PC-9 (cell line): ENCODE measurements around the gene LRRC7.

Experiments used
- EZH2 ChIP-seq: fragments of 200-600 bp; sonication (generic); IDR thresholded peaks from 2 replicates; pipeline ENCODE4 v1.8.0; 2017; ENCODE audit warnings: antibody characterized with exemption, low read depth
- TF ChIP-seq, protein P1 (sequence below): fragments of 200-600 bp; sonication (generic); conservative IDR thresholded peaks from 2 replicates; pipeline ENCODE4 v1.6.1; 2017; ENCODE audit warnings: mixed run types, antibody characterized with exemption, mild to moderate bottlenecking, moderate library complexity

DNA sequence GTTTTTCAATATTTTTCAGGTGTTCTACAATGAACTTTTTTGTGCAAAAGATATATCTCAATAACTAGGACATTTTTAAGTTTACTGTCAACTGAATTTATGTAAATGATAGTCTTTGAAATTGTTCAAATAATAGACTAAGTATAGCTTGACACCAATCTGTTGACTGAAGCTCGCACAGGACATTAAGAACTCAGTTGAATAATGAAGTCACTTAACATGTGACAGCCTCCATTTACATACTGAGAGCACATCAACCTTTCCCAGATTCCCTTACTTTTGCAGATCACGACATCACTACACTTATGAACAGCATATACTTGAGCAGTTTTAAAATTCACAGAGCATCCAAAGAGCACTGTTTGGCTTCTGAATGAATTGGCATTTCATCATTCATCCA lies 268.2 kb downstream of the LRRC7 start:
- TF ChIP-seq, protein P1, sequence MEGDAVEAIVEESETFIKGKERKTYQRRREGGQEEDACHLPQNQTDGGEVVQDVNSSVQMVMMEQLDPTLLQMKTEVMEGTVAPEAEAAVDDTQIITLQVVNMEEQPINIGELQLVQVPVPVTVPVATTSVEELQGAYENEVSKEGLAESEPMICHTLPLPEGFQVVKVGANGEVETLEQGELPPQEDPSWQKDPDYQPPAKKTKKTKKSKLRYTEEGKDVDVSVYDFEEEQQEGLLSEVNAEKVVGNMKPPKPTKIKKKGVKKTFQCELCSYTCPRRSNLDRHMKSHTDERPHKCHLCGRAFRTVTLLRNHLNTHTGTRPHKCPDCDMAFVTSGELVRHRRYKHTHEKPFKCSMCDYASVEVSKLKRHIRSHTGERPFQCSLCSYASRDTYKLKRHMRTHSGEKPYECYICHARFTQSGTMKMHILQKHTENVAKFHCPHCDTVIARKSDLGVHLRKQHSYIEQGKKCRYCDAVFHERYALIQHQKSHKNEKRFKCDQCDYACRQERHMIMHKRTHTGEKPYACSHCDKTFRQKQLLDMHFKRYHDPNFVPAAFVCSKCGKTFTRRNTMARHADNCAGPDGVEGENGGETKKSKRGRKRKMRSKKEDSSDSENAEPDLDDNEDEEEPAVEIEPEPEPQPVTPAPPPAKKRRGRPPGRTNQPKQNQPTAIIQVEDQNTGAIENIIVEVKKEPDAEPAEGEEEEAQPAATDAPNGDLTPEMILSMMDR = no peak
- no peak for TF ChIP-seq EZH2
